GM10248 (cell line): ENCODE measurements around the gene LRGUK.

Experiments
- CTCF ChIA-PET: fragments of 300-600 bp; sonication (Branson Sonifier 250); formaldehyde crosslinking; extraction: SDS; loops from one replicate; lab custom pipeline; 2021; ENCODE audit warnings: antibody characterized with exemption; lab: Yijun Ruan, JAX
- POLR2A ChIA-PET: fragments of 350-650 bp; sonication (Branson Sonifier 250); formaldehyde crosslinking; extraction: SDS; loops from one replicate; lab custom pipeline; 2020; ENCODE audit warnings: antibody characterized with exemption; lab: Yijun Ruan, JAX
- DNase-seq: peaks from one replicate; pipeline ENCODE4 v3.0.0; 2012; ENCODE audit errors: extremely low spot score
- CTCF ChIP-seq: IDR thresholded peaks from 2 replicates; pipeline ENCODE4 v1.5.1; 2012; ENCODE audit warnings: mild to moderate bottlenecking, low read depth; ENCODE audit errors: extremely low read depth, missing control alignments, control extremely low read depth

The LRGUK gene

DNA sequence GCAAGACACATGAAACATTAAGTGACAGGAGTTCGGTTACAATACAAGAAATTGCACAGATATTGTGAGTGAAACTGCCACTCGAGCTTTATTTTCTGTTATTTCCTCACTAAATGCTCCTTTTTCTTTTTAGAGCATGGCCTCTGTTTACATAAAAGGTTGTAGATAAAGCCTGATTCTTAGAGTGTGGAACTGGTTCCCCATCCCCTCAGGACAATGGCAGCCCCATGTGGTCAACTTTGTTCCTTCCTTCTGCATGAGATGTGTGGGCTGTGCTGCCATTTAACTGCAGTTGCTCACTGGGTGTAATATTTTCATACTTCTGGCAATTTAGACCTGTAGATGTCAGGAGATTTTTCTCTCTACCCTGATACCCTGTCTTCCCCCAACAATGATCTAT lies 70.2 kb downstream of the LRGUK start:
- no peak for TF ChIP-seq CTCF
- ChIA-PET CTCF (interaction anchor here (1.0 kb wide), 2 partner anchors 17 to 57 kb away, joined by 3 read pairs; no protein-coding TSS in a partner anchor), POLR2A (no interaction called here)
- DNase-seq, result no peak

DNA sequence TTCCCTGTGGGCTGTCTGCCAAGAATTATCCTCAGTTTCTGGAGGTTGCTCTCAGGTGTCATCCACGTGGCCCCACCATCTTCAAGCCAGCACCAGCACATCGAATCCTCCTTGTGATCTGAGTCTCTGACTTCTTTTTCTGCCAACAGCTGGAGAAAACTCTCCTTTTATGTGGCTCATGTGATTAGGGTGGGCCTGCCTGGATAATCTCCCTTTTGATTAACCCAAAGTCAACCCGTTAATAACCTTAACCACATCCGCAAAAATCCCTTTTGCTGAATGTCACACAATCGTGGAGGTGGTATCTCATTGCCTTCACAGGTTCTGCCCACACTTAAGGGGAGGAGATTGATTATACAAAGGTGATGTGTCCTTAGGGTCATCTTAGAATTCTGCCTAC lies 73.8 kb downstream of the LRGUK start:
- no peak for DNase-seq
- ChIA-PET CTCF (no interaction called here), POLR2A (no interaction called here)
- TF ChIP-seq CTCF, result no peak

DNA sequence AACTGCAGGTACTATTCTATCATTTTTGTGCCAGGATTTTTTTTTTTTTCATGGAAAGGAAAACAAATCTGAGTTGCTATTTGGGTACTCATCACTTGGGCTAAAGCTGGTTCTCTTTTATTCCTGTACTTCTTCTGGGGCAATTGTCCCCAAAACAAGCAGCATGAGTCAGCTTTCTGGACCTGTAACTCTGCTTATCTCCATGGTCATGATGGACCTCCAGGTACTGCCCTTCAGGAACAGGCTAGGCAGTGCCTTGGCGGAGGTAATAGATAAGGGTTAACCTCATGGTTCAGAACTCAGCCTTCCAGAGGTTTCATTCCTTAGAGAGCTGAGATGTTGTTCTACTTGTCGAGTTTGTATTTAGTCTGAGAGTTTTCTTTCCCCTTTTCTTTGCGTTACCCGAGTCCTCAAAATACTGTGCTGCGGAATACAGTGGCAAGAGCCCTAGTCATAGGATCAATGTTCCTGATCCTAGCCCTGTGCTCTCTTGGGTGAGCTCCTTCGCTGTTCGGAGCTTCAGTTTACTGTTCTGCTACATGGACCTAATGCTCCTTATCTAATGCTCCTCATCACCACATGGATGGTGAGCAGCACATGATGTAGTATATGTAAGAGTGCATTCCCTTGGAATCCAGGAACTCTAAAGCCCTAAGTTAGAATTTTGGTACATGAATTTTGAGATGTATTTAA lies 74.6 kb downstream of the LRGUK start:
- DNase-seq, result no peak
- TF ChIP-seq CTCF, result no peak
- ChIA-PET CTCF (interaction anchor here (1.0 kb wide), 1 partner anchor 28 kb away, joined by 3 read pairs; no protein-coding TSS in a partner anchor), POLR2A (no interaction called here)

- no peak for DNase-seq
- POLR2A ChIA-PET, result no interaction called here
- CTCF ChIA-PET, result no interaction called here
- no peak for TF ChIP-seq CTCF
Measured at GRCh38 chr7:134203186-134203889, 76.2 kb downstream of the LRGUK start.

GRCh38 chr7:134209322-134210015 lies 82.3 kb downstream of the LRGUK start:
- ChIA-PET CTCF (no interaction called here), POLR2A (no interaction called here)
- TF ChIP-seq CTCF, result no peak
- DNase-seq, result no peak

DNA sequence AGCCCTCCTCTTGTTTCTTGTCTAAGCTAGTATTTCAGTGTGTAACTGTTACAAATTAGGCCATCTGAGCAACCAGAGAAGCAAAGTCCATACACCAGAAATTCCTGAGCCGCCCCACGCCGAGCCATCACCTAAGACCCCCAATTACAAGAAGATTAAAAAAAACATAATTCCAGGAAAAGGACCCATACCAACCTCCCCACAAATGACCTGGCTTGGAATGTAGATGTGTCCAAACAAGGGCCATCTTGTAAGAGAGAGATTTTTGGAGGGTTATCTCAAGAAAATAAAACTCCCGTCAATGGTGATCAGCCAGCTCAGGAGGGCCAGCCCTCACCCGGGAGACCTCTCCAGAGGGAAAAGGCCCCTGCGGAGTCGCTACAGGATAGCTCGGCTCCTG lies 83.1 kb downstream of the LRGUK start:
- TF ChIP-seq CTCF, result no peak
- POLR2A ChIA-PET, result no interaction called here
- no peak for DNase-seq
- CTCF ChIA-PET, result no interaction called here
